OCI-LY7 (cell line): ENCODE measurements around the gene IDH3B. TPM values are rescaled to one million over a fixed set of nuclear protein-coding genes. Genes with fewer than 3 reads are reported as not detected.

Experiments
- BruUV-seq: library from RNA; stranded (reverse); fragments of 400-500 nt; replicated peaks from 2 replicates; lab custom pipeline; 2021; lab: Mats Ljungman, UMichigan
- CTCF ChIA-PET: fragments of 300-600 bp; sonication (Branson Sonifier 250); formaldehyde crosslinking; loops from one replicate; lab custom pipeline; 2022; ENCODE audit warnings: antibody characterized with exemption; ENCODE audit not compliant: unreplicated experiment; lab: Charles Lee
- POLR2A ChIA-PET: fragments of 300-600 bp; sonication (Branson Sonifier 250); formaldehyde crosslinking; loops from one replicate; lab custom pipeline; 2022; ENCODE audit warnings: antibody characterized with exemption; lab: Charles Lee
- DNase-seq: peaks from one replicate; pipeline ENCODE4 v3.0.0-alpha.2; 2015; ENCODE audit warnings: low spot score
- H2AFZ ChIP-seq: fragments of 200-600 bp; sonication (generic), shearing (Covaris generic); 2 replicates; pipeline ENCODE4 v1.6.1; 2014; ENCODE audit warnings: mild to moderate bottlenecking, antibody characterized with exemption, low read length, moderate library complexity
- H3K27ac ChIP-seq: fragments of 200-600 bp; sonication (generic); 2 replicates; pipeline ENCODE4 v1.5.1; 2014; ENCODE audit warnings: mixed run types, low read depth, mild to moderate bottlenecking, moderate library complexity, low read length, inconsistent platforms; ENCODE audit not compliant: poor library complexity, severe bottlenecking
- H3K36me3 ChIP-seq: fragments of 200-600 bp; sonication (generic); 2 replicates; pipeline ENCODE4 v1.6.1; 2014; ENCODE audit warnings: mild to moderate bottlenecking, antibody characterized with exemption, low read length, moderate library complexity, mixed read lengths; ENCODE audit not compliant: insufficient read depth
- H3K4me1 ChIP-seq: fragments of 200-600 bp; sonication (generic); 2 replicates; pipeline ENCODE4 v1.5.1; 2014; ENCODE audit warnings: mild to moderate bottlenecking, low read length; ENCODE audit not compliant: insufficient read depth, poor library complexity, severe bottlenecking
- H3K4me2 ChIP-seq: fragments of 200-600 bp; sonication (generic); 2 replicates; pipeline ENCODE4 v1.6.1; 2014; ENCODE audit warnings: mild to moderate bottlenecking, low read length
- H3K4me3 ChIP-seq: fragments of 200-600 bp; sonication (generic); 2 replicates; pipeline ENCODE4 v1.5.1; 2014; ENCODE audit warnings: mild to moderate bottlenecking, low read depth, low read length; ENCODE audit not compliant: poor library complexity, severe bottlenecking
- H3K79me2 ChIP-seq: fragments of 200-600 bp; sonication (generic); 2 replicates; pipeline ENCODE4 v1.6.1; 2016; ENCODE audit warnings: low read depth, mild to moderate bottlenecking, low read length, moderate library complexity, mixed read lengths; ENCODE audit not compliant: insufficient read depth
- H3K9me2 ChIP-seq: fragments of 200-600 bp; sonication (generic); 2 replicates; pipeline ENCODE4 v1.6.1; 2016; ENCODE audit warnings: mild to moderate bottlenecking, low read length, mixed read lengths; ENCODE audit not compliant: insufficient read depth
- H3K9me3 ChIP-seq: fragments of 200-600 bp; sonication (generic); 2 replicates; pipeline ENCODE4 v1.6.1; 2014; ENCODE audit warnings: mild to moderate bottlenecking, mixed run types, low read length, mixed read lengths
- H4K20me1 ChIP-seq: fragments of 200-600 bp; sonication (generic); 2 replicates; pipeline ENCODE4 v1.6.1; 2014; ENCODE audit warnings: mild to moderate bottlenecking, antibody characterized with exemption, low read length, moderate library complexity, mixed read lengths; ENCODE audit not compliant: insufficient read depth
- EZH2phosphoT487 ChIP-seq: fragments of 200-600 bp; sonication (generic); IDR thresholded peaks from 2 replicates; pipeline ENCODE4 v1.6.1; 2018; ENCODE audit warnings: low read depth, borderline replicate concordance, mild to moderate bottlenecking, mixed run types, antibody characterized with exemption, low read length, moderate library complexity, mixed read lengths
- intact Hi-C: fragments of 100-400 bp; cut with micrococcal nuclease; formaldehyde crosslinking; loops from one replicate; pipeline ENCODE4 v1.10.0; 2022; ENCODE audit not compliant: unreplicated experiment
- total RNA-seq, 2 experiments: library from RNA; depleted of rRNA in 1 of 2; stranded (reverse); fragments of >200 nt in 1 of 2; shearing (Covaris generic) in 1 of 2; gene quantifications; 2 replicates each; pipeline ENCODE4 v1.2.3, GENCODE V29; 2014 to 2022
- TF ChIP-seq, protein P1 (sequence below): fragments of 200-600 bp; sonication (generic); conservative IDR thresholded peaks from 2 replicates; pipeline ENCODE4 v1.5.1; 2014; ENCODE audit warnings: mild to moderate bottlenecking, antibody characterized with exemption, low read length, moderate library complexity, mixed read lengths

The IDH3B gene
- total RNA-seq, 2 experiments from 2014 or later: 142 to 154 TPM

DNA sequence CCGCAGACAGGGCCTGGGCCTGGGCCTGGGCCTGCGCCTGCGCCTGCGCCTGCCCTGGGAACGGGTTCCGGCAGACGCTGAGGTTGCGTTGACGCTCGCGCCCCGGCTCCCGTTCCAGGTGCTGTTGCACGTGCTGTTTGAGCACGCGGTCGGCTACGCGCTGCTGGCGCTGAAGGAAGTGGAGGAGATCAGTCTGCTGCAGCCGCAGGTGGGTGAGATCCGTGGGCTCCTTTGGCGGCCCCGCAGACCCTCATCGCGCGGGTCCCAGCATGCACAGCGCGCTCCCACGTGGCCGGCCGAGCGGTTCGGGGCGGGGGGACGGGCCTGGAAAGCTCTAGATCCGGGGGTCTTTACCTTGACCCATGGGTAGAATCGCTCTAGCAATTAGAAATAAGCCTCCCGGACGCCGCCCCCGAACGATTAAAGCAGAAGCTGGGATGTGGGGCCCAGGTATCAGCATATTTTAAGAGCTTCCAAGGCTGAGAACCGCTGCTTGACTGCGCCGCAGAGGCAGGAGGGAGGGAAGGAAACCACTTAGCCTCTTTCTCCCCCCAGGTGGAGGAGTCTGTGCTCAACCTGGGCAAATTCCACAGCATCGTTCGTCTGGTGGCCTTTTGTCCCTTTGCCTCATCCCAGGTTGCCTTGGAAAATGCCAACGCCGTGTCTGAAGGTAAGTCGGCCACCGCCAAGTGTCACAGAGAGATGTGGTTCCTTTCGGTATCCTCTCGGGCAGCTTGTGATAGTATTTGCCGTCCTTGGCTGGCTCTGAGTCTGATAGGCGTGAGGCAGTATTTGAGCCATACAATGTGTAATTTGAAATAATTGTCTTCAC lies 11.1 kb downstream of the IDH3B start:
- ChIA-PET POLR2A (interaction anchor here (0.6 to 2.8 kb wide), 5 partner anchors 11 to 221 kb away, joined by 3 to 19 read pairs (median 6); partner anchors contain the start of gene IDH3B), CTCF (no interaction called here)
- Histone ChIP-seq H3K36me3 (peaks cover 53% of the 10 kb centered on the region), H4K20me1 (peaks cover 42% of the 10 kb centered on the region), H3K27ac (peak overlapping the region; percentile 88), H3K4me2 (peak overlapping the region; percentile 98), H3K9me2 (no peaks in the 10 kb centered on the region), H3K79me2 (peaks cover 45% of the 10 kb centered on the region), H3K4me3 (peak overlapping the region; percentile 93), H2AFZ (no peak overlapping the region), H3K9me3 (no peaks in the 10 kb centered on the region), H3K4me1 (peaks cover 27% of the 10 kb centered on the region)
- TF ChIP-seq, protein P1, sequence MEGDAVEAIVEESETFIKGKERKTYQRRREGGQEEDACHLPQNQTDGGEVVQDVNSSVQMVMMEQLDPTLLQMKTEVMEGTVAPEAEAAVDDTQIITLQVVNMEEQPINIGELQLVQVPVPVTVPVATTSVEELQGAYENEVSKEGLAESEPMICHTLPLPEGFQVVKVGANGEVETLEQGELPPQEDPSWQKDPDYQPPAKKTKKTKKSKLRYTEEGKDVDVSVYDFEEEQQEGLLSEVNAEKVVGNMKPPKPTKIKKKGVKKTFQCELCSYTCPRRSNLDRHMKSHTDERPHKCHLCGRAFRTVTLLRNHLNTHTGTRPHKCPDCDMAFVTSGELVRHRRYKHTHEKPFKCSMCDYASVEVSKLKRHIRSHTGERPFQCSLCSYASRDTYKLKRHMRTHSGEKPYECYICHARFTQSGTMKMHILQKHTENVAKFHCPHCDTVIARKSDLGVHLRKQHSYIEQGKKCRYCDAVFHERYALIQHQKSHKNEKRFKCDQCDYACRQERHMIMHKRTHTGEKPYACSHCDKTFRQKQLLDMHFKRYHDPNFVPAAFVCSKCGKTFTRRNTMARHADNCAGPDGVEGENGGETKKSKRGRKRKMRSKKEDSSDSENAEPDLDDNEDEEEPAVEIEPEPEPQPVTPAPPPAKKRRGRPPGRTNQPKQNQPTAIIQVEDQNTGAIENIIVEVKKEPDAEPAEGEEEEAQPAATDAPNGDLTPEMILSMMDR: no peak
- TF ChIP-seq EZH2phosphoT487: no peak
- intact Hi-C loops: loop anchor here (1.0 to 10.0 kb wide), 5 partner anchors 183 to 1811 kb away; partner anchors contain the start of genes DDRGK1, ITPA, PTPRA and SNRPB
- peak; percentile 88 for DNase-seq
- no TSS peak for BruUV-seq

DNA sequence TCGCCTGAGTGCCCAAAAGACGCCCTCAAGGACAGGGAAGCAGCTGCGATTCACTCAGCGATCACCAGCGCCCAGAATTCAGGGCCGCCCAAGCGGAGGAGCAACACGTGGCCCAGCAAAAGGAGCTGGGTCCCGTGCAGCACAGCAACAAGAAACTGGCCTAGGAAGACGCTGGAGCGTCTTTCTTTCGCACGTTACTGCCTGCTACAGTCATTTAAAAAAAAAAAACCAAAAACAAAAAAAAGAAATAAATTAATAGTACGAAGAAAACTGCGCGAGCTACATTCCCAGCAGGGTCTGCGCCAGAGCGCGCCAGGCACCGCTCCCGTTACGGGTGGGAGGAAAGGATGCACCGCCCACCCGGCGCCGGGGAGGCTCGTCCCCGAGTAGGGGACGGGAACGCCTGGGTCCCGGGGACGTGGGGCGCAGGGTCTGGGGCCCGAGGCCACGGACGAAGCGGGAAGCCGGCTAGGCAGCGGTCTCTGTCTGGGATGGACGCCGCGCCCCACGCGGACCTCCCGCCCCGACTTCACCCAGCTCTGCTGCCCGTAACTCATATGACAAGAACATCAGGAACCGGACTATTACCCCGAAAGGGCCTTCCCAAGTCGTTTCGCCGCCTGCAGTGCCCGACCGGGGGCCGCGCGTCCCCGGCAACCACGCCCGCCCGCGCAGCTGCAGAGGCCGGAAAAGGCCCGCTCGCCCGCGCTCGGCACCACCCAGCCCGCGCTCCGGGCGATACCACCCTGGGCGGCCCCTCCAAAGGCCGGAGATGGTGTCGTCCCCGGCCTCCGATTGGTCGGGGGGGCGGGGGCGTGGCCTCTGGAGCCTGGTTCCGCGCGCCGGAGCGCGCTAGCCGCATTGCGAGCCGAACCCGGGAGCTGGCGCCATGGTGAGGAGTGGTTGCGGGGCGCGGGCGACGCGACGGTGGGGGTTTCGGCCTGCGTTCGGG lies 12.0 kb downstream of the IDH3B start, which contains the start of gene NOP56:
Gene NOP56 (plus strand): TSS at position 861 of the 952 bp plus-strand sequence. CDS start 29 bp downstream, at position 890.
- Histone ChIP-seq H3K79me2 (peaks cover 45% of the 10 kb centered on the region), H4K20me1 (peaks cover 36% of the 10 kb centered on the region), H3K27ac (peak within 1 kb of the TSS; percentile 88), H3K36me3 (peaks cover 44% of the 10 kb centered on the region), H3K4me2 (peak within 1 kb of the TSS; percentile 98), H3K9me2 (no peaks in the 10 kb centered on the region), H3K4me3 (peak within 1 kb of the TSS; percentile 93), H3K4me1 (peaks cover 27% of the 10 kb centered on the region), H2AFZ (peak within 1 kb of the TSS; percentile 65), H3K9me3 (no peaks in the 10 kb centered on the region)
- CTCF ChIA-PET: no interaction called here
- BruUV-seq: TSS peak; percentile 86
- TF ChIP-seq, protein P1: no peak
- TF ChIP-seq EZH2phosphoT487: no peak
- intact Hi-C loops: loop anchor here (1.0 to 10.0 kb wide), 5 partner anchors 182 to 1810 kb away; partner anchors contain the start of genes DDRGK1, ITPA, PTPRA and SNRPB
- peak; percentile 94 for DNase-seq
- POLR2A ChIA-PET: interaction anchor here (0.6 to 3.6 kb wide), 9 partner anchors 11 to 222 kb away, joined by 3 to 24 read pairs (median 5); partner anchors contain the start of genes IDH3B and SNRPB
